Breast epithelium (tissue), 3 donors: ENCODE results near the gene ZNF282.

Experiments
- POLR2A ChIP-seq: fragments of 450-650 bp; IDR thresholded peaks from one replicate; pipeline ENCODE4 v1.6.1; 2016; ENCODE audit warnings: antibody characterized with exemption, mild to moderate bottlenecking, moderate library complexity
- POLR2AphosphoS5 ChIP-seq, 3 donors: sonication (generic); formaldehyde crosslinking; IDR thresholded peaks; one replicate each; pipeline ENCODE4 v1.6.1; 2017; ENCODE audit warnings: antibody characterized with exemption in 3 of 3
- TF ChIP-seq, protein P1 (sequence below), 3 donors: fragments of 450-650 bp; IDR thresholded peaks; one replicate each; pipeline ENCODE4 v1.5.1; 2016 to 2017; ENCODE audit warnings: antibody characterized with exemption in 3 of 3, mild to moderate bottlenecking in 3 of 3, moderate library complexity in 3 of 3

GRCh38 chr7:149267733-149268132, 72.4 kb downstream of the ZNF282 start:
- TF ChIP-seq, protein P1, sequence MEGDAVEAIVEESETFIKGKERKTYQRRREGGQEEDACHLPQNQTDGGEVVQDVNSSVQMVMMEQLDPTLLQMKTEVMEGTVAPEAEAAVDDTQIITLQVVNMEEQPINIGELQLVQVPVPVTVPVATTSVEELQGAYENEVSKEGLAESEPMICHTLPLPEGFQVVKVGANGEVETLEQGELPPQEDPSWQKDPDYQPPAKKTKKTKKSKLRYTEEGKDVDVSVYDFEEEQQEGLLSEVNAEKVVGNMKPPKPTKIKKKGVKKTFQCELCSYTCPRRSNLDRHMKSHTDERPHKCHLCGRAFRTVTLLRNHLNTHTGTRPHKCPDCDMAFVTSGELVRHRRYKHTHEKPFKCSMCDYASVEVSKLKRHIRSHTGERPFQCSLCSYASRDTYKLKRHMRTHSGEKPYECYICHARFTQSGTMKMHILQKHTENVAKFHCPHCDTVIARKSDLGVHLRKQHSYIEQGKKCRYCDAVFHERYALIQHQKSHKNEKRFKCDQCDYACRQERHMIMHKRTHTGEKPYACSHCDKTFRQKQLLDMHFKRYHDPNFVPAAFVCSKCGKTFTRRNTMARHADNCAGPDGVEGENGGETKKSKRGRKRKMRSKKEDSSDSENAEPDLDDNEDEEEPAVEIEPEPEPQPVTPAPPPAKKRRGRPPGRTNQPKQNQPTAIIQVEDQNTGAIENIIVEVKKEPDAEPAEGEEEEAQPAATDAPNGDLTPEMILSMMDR (IDR thresholded peaks at IDR 0.05) = no peak
- TF ChIP-seq POLR2A (no peak), POLR2AphosphoS5 (IDR thresholded peaks at IDR 0.05) (no peak)
